HepG2 (cell line): ENCODE data around the gene ATG13. TPM values are rescaled to one million over a fixed set of nuclear protein-coding genes. Genes with fewer than 3 reads are reported as not detected.
A peak's percentile ranks its signal among the peaks of the same experiment; 100 is the strongest.

Experiments
- CBFB ChIP-seq: sonication (generic); formaldehyde crosslinking; IDR thresholded peaks from 2 replicates; pipeline ENCODE4 v1.4.0; 2020; ENCODE audit warnings: missing genetic modification reagents
- CCAR2 ChIP-seq: fragments of 200-400 bp; formaldehyde crosslinking; optimal IDR thresholded peaks from 2 replicates; pipeline ENCODE3; 2018; ENCODE audit warnings: low read depth, mild to moderate bottlenecking, low read length, moderate library complexity
- IRF9 ChIP-seq: sonication (generic); formaldehyde crosslinking; IDR thresholded peaks from 2 replicates; pipeline ENCODE4 v1.8.0; 2022; ENCODE audit warnings: missing genetic modification reagents, mild to moderate bottlenecking, borderline replicate concordance
- KIAA2018 ChIP-seq: sonication (generic); formaldehyde crosslinking; IDR thresholded peaks from 2 replicates; pipeline ENCODE4 v1.5.0; 2020; ENCODE audit warnings: mild to moderate bottlenecking, missing genetic modification reagents, borderline replicate concordance
- MAX ChIP-seq: IDR thresholded peaks from 2 replicates; pipeline ENCODE4 v1.6.1; 2012; ENCODE audit warnings: inconsistent platforms
- MEF2D ChIP-seq: sonication (generic); formaldehyde crosslinking; IDR thresholded peaks from 2 replicates; pipeline ENCODE4 v1.5.1; 2020; ENCODE audit warnings: mild to moderate bottlenecking, missing genetic modification reagents
- MXD4 ChIP-seq: IDR thresholded peaks from 2 replicates; pipeline ENCODE4 v1.6.1; 2016; ENCODE audit warnings: mild to moderate bottlenecking, missing biosample characterization, missing genetic modification reagents
- NCOR1 ChIP-seq: fragments of 200-600 bp; sonication (generic); IDR thresholded peaks from 2 replicates; pipeline ENCODE4 v1.7.0; 2017; ENCODE audit warnings: antibody characterized with exemption, low read length, borderline replicate concordance
- NPAS2 ChIP-seq: sonication (generic); formaldehyde crosslinking; IDR thresholded peaks from 2 replicates; pipeline ENCODE4 v1.8.0; 2022; ENCODE audit warnings: mild to moderate bottlenecking, missing genetic modification reagents, borderline replicate concordance
- NR2F1 ChIP-seq, 2 experiments: fragments of 450-650 bp in 1 of 2; formaldehyde crosslinking in 1 of 2; IDR thresholded peaks; 2 replicates each; pipeline versions ENCODE4 v1.5.0 to v1.6.1; 2016 to 2020; ENCODE audit warnings: mild to moderate bottlenecking in 1 of 2, missing compliant biosample characterization in 1 of 2, missing genetic modification reagents in 1 of 2, moderate library complexity in 1 of 2
- SPEN ChIP-seq: sonication (generic); formaldehyde crosslinking; IDR thresholded peaks from 2 replicates; pipeline ENCODE4 v1.5.1; 2020; ENCODE audit warnings: low read depth, mild to moderate bottlenecking, missing genetic modification reagents
- ZNF260 ChIP-seq: sonication (generic); formaldehyde crosslinking; IDR thresholded peaks from 2 replicates; pipeline ENCODE4 v1.4.0; 2020; ENCODE audit warnings: missing genetic modification reagents, low read depth, mild to moderate bottlenecking, borderline replicate concordance
- ZNF280D ChIP-seq: sonication (generic); formaldehyde crosslinking; IDR thresholded peaks from 2 replicates; pipeline ENCODE4 v1.5.1; 2020; ENCODE audit warnings: mild to moderate bottlenecking, missing genetic modification reagents
- ZNF713 ChIP-seq: sonication (generic); formaldehyde crosslinking; IDR thresholded peaks from 2 replicates; pipeline ENCODE4 v1.4.0; 2020; ENCODE audit warnings: mild to moderate bottlenecking, missing genetic modification reagents
- ZNF891 ChIP-seq: sonication (generic); formaldehyde crosslinking; IDR thresholded peaks from 2 replicates; pipeline ENCODE4 v1.5.0; 2020; ENCODE audit warnings: mild to moderate bottlenecking, missing genetic modification reagents
- polyA plus RNA-seq, 8 experiments: library from polyadenylated mRNA; depleted of rRNA in 3 of 8; stranded (reverse) in 7 of 8; unstranded in 1 of 8; fragments of >200 nt; fragmentation: Illumina TruSeq in 4 of 8; extraction: Trizol in 4 of 8; gene quantifications; 2 replicates each; pipeline versions ENCODE4 v1.2.1 to v1.2.3, GENCODE V29; 2011 to 2016; ENCODE audit warnings: low read depth in 4 of 8, missing spikeins in 1 of 8, mixed read lengths in 1 of 8; ENCODE audit not compliant: insufficient read depth in 1 of 8
- total RNA-seq, 5 experiments: library from RNA; depleted of rRNA; stranded (reverse); fragments of >200 nt; fragmentation: Illumina TruSeq; extraction: Trizol; gene quantifications; 2 replicates each; pipeline ENCODE4 v1.2.3, GENCODE V29; 2016; ENCODE audit warnings: low read depth in 1 of 5

The ATG13 gene
- total and polyA plus RNA-seq, 2 of the 13 experiments (the other 11 are each of a cell fraction or from before 2014, with no cell fraction given), result 55.0 to 77.3 TPM

GRCh38 chr11:46617134-46617971, at the start of gene ATG13, which contains the start of gene HARBI1 (continued):
- TF ChIP-seq KIAA2018 (CRISPR knock-in tag), result 0 out of 2 replicates have a peak, but pooled peaks have one; percentile 77
- TF ChIP-seq CBFB, result peak; percentile 70; the same call in 1 of the 2 replicates
- TF ChIP-seq ZNF713 (CRISPR knock-in tag), result 0 out of 2 replicates have a peak, but pooled peaks have one; percentile 50
- TF ChIP-seq ZNF260 (CRISPR knock-in tag), result no peak
- TF ChIP-seq MEF2D, result peak; percentile 6; the same call in 1 of the 2 replicates
- 0 out of 2 replicates have a peak, but pooled peaks have one; percentile 28 for TF ChIP-seq ZNF280D (CRISPR knock-in tag)
- TF ChIP-seq MAX, result peak; percentile 71
- 0 out of 2 replicates have a peak, but pooled peaks have one; percentile 10 for TF ChIP-seq IRF9 (CRISPR knock-in tag)
- TF ChIP-seq SPEN (CRISPR knock-in tag), result peak; percentile 88
- TF ChIP-seq NR2F1 (CRISPR knock-in tag; IDR thresholded peaks at IDR 0.05), result no peak
- TF ChIP-seq CCAR2, result no peak
- TF ChIP-seq NCOR1, result peak; percentile 87; the same call in 1 of the 2 replicates
- no peak for TF ChIP-seq NPAS2 (CRISPR knock-in tag)
- TF ChIP-seq ZNF891 (CRISPR knock-in tag), result no peak
- TF ChIP-seq MXD4 (CRISPR knock-in tag), result 0 out of 2 replicates have a peak, but pooled peaks have one; percentile 12
